UCSD-AML1 (cell line): ENCODE results near the gene GNRH2.
"Not testable (repeated sequence)": the region's sequence is repeated elsewhere in the genome, so short reads cannot be mapped to it uniquely, and the experiment has no call there.

ENCODE experiments used
- DNase-seq: peaks from one replicate; lab custom pipeline; 2025; ENCODE audit not compliant: unreplicated experiment; lab: John Stamatoyannopoulos, UW

GNRH2 gene

DNA sequence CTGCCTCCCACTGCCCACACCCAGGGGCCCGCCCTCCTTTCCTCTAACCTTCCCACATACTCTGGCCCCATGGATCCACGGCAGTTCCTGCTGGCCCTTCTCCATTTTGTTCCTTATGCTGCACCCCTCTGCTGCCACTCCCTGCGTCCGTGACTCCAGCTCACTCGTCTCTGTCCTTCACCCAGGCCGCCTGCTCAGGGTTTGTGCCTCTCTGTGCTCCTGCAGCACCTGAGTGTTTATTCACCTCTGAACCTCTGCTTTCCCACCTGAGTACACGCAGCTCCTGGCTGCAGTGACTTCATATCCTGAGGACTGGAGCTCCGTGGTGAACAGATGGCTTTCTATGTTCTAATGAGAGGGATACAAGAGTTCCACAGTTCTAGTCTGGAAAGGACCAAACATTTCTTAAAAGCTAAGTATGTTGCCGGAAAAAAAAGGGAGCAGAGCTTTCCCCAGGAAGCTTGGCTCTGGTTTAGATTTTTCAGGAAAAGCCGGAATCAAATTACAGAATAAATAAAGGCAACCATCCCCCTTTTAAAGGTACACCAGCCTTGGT lies 1.5 kb upstream of the GNRH2 start:
- no peak for DNase-seq

- DNase-seq = no peak
Observed at GRCh38 chr20:3042625-3043024, 797 bp upstream of the GNRH2 start.

DNA sequence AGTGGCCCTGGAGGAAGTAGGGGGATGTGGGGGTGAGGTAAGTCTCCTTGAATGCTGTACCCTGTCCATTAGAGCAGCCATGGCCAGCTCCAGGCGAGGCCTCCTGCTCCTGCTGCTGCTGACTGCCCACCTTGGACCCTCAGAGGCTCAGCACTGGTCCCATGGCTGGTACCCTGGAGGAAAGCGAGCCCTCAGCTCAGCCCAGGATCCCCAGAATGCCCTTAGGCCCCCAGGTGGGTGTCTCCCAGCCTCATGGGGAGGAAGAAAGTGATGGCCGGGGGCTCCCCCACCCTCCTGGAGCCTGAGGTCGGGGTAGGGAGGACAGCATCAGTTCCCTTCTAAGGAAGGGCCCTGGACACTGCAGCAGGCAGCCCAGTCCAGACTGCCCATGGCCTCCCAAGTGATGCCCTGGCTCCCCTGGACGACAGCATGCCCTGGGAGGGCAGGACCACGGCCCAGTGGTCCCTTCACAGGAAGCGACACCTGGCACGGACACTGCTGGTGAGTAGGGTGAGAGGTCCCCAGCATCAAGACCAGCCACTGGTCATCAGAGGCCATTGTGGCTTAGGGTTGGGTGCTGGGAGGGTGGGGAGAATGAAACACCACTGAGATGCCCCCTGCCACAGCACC lies 1.0 kb downstream of the GNRH2 start:
- no peak for DNase-seq

- peak; percentile 91 for DNase-seq
Observed at GRCh38 chr20:3045042-3045815, 1.8 kb downstream of the GNRH2 start.

- peak; percentile 91 for DNase-seq
Observed at GRCh38 chr20:3045816-3046676, 2.6 kb downstream of the GNRH2 start, which contains the start of gene MRPS26. MRPS26 (plus strand) TSS chr20:3046052; CDS start chr20:3046069, 17 bp downstream.

DNA sequence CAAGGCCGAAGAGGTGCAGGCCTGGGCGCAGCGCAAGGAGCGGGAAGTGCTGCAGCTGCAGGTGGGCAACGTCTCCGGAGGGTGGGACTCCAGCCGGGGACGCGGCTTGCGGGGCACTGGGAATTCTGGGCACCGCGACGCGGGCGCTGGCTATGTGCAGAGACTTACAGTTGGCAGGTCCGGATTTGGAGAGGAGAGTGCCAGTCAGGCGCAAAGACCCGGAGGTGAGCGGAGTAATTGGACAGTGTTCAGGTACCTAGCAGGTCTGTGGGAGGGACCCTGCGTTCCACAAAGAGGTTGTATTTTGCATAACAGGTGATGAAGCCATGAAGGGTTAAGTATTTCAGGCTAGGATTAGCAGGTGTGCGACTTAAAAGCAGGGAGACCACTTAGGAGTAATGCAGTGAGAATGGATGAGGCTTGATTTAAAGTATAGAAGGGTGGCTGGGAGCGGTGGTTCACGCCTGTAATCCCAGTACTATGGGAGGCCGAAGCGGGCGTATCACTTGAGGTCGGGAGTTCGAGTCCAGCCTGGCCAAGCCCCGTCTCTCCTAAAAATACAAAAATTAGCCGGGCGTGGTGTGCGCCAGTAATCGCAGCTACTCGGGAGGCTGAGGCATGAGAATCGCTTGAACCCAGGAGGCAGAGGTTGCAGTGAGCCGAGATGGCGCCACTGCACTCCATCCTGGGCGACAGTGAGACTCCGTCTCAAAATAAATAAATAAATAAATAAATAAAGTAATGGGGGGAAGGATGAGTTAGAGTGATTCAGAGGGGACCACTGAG lies 3.4 kb downstream of the GNRH2 start:
- no peak for DNase-seq

DNA sequence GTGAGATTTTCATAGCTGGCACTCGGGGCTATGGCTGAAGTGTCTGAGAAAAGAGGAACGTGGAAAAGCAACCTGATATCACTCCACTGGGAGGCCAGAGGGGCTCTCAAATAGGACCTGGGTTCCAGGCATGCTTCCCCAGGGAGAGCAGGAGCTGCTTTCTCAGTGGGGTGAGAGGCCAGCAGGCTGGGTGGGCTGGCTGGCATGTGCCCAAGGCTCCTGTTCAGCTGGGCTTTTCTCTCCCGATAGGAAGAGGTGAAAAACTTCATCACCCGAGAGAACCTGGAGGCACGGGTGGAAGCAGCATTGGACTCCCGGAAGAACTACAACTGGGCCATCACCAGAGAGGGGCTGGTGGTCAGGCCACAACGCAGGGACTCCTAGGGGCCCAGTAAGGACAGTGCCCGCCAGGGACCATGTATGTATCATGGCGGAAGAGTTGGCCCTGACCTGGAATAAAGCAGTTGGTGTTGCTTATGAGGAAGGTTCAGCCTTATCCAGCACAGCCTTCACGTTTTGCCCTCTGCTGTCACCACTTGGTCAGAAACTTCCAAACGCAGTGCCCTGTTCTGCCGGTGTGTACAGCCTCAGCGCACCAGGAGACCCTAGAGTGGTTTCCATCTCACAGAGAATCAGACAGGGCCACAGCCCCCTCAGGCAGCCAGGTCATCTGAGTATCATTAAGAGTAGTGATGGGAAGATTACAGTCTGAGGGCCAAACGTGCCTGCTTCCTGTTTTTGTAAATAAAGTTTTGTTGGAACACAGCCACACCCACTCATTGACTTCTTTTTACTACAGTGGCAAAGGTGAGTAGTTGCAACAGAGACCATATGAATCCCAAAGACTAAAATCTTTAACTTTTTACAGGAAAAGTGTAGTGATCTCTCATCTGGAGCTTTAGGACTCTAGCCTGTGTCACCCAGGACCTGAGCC lies 4.3 kb downstream of the GNRH2 start:
- DNase-seq = no peak

- no peak for DNase-seq
Observed at GRCh38 chr20:3051385-3052019, 8.1 kb downstream of the GNRH2 start.

DNA sequence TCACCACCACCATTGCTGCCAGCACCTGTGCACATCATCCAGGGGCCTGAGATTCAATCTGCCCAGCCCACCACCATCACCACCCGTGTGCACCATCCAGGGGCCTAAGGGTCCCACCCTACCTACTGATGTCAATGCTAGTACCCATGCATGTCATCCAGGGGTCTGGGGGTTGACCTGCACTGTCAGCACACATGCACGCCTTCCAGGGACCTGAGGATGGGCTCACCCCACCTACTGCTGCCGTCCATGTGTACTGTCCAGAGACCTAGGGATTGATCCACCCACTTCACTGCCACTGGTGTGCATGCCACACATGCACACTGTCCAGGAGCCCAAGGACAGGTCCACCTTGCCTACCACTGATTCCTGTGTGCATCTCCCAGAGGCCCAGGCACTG lies 16.1 kb downstream of the GNRH2 start:
- no peak for DNase-seq

DNA sequence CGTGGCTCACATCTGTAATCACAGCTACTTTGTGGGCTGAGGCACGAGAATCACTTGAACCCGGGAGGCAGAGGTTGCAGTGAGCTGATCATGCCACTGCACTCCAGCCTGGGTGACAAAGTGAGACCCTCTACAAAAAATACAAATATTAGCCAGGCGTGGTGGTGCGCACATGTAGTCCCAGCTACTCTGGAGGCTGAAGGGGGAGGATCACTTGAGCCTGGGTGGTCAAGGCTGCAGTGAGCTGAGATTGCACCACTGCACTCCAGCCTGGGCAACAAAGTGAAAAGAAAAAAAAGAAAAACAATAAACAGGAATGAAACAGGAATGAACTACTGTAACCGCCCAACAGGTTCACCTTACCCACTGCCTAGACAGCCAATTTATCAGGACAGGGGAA lies 20.7 kb downstream of the GNRH2 start:
- not testable (repeated sequence) for DNase-seq

GRCh38 chr20:3067139-3068014 lies 24.0 kb downstream of the GNRH2 start:
- DNase-seq = no peak

- DNase-seq = no peak
Observed at GRCh38 chr20:3068075-3068474, 24.7 kb downstream of the GNRH2 start.

- peak; percentile 54 for DNase-seq
Observed at GRCh38 chr20:3068986-3069900, 25.8 kb downstream of the GNRH2 start.

DNA sequence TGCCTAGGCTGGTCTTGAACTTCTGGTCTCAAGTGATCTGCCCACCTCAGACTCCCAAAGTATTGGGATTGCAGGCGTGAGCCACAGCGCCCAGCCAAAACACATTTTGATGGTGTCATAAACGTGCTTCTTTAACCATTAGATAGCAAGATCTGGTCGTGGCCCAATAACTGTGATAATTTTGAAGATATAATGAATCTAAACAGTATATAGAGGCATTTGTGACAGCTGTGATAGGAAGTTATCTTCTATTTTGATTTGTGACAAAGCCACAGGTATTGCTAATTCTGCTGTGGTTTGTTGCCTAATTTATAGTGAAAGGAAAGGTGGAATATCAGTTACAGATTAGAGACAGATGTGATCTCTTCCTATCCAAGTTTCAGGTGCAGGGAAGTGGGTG lies 27.3 kb downstream of the GNRH2 start:
- no peak for DNase-seq

DNA sequence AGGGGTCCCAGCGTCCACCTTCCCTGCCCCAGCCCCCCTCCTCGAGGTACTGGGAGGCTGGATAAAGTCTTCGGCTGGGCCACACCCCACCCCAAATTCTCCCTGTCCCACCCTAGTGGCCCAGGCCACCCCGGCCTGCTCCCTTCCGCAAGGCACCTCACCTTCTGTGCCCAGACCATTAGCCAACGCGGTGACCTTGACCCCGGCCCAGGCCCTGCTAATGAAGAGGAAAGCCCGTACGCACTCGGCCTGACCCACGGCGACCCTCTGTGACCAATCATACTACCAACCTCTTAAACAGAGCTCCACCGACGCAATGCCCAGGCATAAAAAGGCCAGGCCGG lies 27.8 kb downstream of the GNRH2 start:
- DNase-seq = no peak

GRCh38 chr20:3071610-3072529 lies 28.4 kb downstream of the GNRH2 start, which contains the start of gene OXT:
OXT (plus strand) TSS chr20:3071620; CDS start chr20:3071656, 36 bp downstream.
- no peak for DNase-seq
